ENCODE results near the gene KCNMB2.

The KCNMB2 gene

DNA sequence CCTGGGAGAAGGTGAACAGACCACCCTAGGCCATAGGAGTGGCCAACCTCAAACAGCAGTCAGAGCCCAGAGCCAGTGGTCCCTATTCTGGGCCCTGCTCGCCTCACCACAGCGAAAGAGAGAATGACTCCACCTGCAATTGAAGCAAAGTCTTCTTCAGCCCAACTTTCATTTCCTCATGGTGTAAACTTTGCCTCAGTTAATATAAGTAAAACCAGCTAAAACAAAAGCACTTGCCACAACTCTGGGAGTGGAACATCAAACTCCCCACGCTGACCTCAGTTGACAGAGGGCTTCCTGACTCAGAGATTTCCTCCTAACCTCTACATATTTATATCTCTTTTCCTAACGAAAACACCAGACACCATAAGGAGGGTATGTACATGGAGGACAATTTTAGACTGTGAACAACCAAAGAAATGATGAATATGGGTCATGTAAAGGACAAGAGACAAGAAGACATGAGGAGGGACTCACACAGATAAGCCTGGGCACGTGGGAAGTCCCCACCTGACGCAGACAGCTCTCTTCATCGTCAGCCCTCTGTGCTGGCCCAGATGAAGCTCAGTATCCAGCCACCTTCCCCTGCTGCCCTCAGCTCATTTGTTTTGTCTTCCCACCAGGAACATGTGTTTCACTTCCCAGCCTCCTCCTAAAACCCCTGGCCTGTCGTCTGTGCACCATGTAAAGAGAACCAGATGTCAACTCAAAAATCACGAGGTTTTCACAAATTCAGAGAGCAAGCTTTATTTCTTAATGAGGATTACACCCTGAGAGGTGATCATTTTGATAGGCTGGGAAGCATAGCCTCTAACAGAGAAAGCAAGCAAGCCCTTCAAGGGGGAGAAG is 140.9 kb downstream of the KCNMB2 start:
- H2AFZ ChIP-seq (ENCODE audit: low read depth, low read length): no peak overlapping the region
- no peaks in the 10 kb centered on the region for H3K4me1 ChIP-seq (ENCODE audit: insufficient read depth, low read length)
- H3K4me3 ChIP-seq (ENCODE audit: low read length): no peak overlapping the region
- H3K9me3 ChIP-seq (ENCODE audit: low read length): no peaks in the 10 kb centered on the region
- no peaks in the 10 kb centered on the region for H3K36me3 ChIP-seq (ENCODE audit: insufficient read depth, low read length)
- H3K27me3 ChIP-seq (ENCODE audit: insufficient read depth, low read length): no peaks in the 10 kb centered on the region

DNA sequence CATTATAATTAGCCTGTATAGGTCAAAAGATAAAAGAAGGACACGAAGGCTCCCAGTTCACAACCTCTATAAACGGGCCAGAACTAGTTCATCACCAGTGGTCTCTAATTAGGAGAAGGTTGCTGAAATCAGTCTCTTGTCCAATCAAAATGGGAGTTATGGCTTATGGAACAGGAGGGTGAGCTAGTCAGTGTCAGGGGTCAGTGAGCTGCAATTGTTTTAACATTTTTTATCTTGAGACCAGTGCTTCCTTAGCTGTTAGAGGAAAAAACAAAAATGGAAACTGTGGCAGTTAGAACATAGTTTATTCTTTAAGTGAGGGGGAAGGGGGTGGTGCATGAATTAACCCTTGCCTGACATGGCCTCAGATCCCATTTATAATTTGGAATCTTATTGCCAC is 141.7 kb downstream of the KCNMB2 start:
- H3K9me3 ChIP-seq (ENCODE audit: low read length): no peaks in the 10 kb centered on the region
- H3K36me3 ChIP-seq (ENCODE audit: insufficient read depth, low read length): no peaks in the 10 kb centered on the region
- H3K4me1 ChIP-seq (ENCODE audit: insufficient read depth, low read length): no peaks in the 10 kb centered on the region
- H3K4me3 ChIP-seq (ENCODE audit: low read length): no peak overlapping the region
- no peaks in the 10 kb centered on the region for H3K27me3 ChIP-seq (ENCODE audit: insufficient read depth, low read length)
- H2AFZ ChIP-seq (ENCODE audit: low read depth, low read length): no peak overlapping the region

DNA sequence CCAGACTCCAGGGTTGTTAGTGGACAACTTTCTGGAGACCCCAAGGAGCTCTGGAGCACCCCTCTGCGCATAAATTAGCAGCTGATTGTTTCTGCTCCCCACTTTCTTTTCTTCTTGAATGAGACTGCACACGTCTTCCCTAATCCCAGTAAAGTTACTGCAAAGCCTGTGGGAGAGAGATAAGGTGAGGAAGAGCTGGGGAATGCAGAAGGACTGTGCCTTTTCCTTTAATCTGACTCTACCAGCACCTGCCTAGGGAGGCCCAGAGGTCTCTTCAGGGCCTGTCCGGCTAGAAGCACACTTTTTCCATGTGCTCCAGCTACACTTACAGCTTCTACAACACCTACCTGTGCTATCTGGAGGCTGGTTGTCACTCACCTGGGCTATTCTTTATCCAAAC is 143.8 kb downstream of the KCNMB2 start:
- Histone ChIP-seq H3K9me3 (ENCODE audit: low read length) (no peaks in the 10 kb centered on the region), H3K4me3 (ENCODE audit: low read length) (no peak overlapping the region), H3K4me1 (ENCODE audit: insufficient read depth, low read length) (no peaks in the 10 kb centered on the region), H3K36me3 (ENCODE audit: insufficient read depth, low read length) (no peaks in the 10 kb centered on the region), H2AFZ (ENCODE audit: low read depth, low read length) (no peak overlapping the region), H3K27me3 (ENCODE audit: insufficient read depth, low read length) (no peaks in the 10 kb centered on the region)

DNA sequence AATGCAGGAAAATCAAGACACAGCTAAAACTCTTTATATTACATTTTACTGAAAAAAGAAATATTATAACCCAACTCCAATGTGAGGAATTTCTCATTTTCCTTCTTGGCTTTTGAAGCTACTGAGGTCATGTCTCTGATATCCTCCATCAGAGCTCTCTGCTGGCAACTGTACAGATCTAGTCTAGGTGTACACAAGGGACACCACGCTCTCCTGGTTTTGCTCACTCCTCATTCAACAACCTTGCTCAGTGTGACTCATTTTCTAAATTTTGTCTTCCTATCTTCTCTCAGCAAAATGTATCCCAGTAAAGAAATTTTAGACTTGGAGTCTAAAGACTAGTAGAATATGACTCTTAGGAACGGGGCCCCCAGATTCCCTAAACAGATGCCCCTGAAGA is 144.3 kb downstream of the KCNMB2 start:
- Histone ChIP-seq H3K27me3 (ENCODE audit: insufficient read depth, low read length) (no peaks in the 10 kb centered on the region), H3K4me1 (ENCODE audit: insufficient read depth, low read length) (no peaks in the 10 kb centered on the region), H2AFZ (ENCODE audit: low read depth, low read length) (no peak overlapping the region), H3K36me3 (ENCODE audit: insufficient read depth, low read length) (no peaks in the 10 kb centered on the region), H3K9me3 (ENCODE audit: low read length) (no peaks in the 10 kb centered on the region), H3K4me3 (ENCODE audit: low read length) (no peak overlapping the region)

DNA sequence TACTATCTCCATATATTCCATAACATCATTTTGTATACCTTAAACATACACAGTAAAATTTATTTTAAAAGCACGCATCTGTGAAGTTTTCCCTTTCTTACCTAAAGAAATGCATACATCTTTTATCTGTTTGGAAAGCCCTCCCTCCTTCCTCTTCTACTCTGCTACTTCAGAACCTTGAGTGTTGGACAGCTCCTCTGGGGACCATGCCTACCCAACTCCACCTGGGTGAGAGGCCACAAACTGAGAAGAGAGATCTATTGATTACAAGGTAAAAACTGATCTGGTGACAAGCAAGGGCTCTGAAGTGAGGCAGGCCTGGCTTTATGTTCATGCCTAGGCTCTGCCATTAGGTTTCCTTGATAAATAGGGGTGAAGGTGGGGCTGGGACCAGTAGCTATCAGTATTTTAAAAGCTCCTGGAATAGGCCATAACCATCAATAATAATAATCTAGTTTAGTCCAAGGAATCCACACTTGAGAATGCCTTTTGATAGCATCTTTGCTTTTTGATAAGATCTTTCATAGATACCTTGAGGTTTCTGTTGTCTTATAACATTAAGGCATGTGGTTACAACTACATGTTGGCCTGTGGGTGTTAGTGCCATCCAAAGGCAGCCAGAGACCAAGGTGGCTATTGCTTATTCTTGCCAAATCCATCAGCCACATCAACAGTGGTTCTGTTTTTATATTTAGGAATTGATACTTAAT is 148.8 kb downstream of the KCNMB2 start:
- Histone ChIP-seq H2AFZ (ENCODE audit: low read depth, low read length) (no peak overlapping the region), H3K9me3 (ENCODE audit: low read length) (no peaks in the 10 kb centered on the region), H3K4me3 (ENCODE audit: low read length) (no peak overlapping the region), H3K27me3 (ENCODE audit: insufficient read depth, low read length) (no peaks in the 10 kb centered on the region), H3K36me3 (ENCODE audit: insufficient read depth, low read length) (no peaks in the 10 kb centered on the region), H3K4me1 (ENCODE audit: insufficient read depth, low read length) (no peaks in the 10 kb centered on the region)

DNA sequence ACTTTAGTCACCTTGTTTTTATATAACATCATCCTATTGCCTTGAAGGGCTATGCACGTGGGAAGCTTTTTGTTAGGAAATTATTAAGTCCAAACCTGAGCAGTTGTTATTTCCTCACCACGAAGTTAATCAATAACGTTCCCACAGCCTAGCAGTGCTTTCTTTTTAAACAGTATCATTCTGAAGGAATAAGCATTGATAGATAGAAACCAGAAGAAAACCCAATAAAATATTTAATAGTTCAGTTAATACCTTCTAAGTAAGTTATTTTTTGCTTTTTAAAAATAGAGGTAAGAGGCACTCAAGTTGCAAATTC is 149.3 kb downstream of the KCNMB2 start:
- Histone ChIP-seq H2AFZ (ENCODE audit: low read depth, low read length) (no peak overlapping the region), H3K4me3 (ENCODE audit: low read length) (no peak overlapping the region), H3K9me3 (ENCODE audit: low read length) (no peaks in the 10 kb centered on the region), H3K4me1 (ENCODE audit: insufficient read depth, low read length) (no peaks in the 10 kb centered on the region), H3K27me3 (ENCODE audit: insufficient read depth, low read length) (no peaks in the 10 kb centered on the region), H3K36me3 (ENCODE audit: insufficient read depth, low read length) (no peaks in the 10 kb centered on the region)

DNA sequence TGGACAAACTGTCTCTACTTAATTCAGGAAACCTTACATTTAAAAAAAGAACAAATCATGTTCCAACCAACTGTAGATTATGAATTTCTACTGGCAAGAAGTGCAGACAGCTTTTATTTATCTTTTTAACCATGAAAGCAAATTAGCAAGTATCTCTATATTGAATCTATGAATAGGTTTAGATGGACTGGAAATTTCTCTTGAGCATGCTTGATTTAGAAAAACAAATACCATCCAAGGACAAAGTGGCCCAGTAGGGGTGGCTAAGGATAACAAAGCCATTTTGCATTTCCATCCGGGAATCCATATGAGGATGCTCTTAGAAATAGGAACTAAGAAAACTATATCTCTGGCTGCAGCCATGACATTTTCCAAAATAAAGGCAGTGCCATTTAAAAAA is 150.6 kb downstream of the KCNMB2 start:
- Histone ChIP-seq H3K4me1 (ENCODE audit: insufficient read depth, low read length) (no peaks in the 10 kb centered on the region), H3K4me3 (ENCODE audit: low read length) (no peak overlapping the region), H3K27me3 (ENCODE audit: insufficient read depth, low read length) (no peaks in the 10 kb centered on the region), H3K36me3 (ENCODE audit: insufficient read depth, low read length) (no peaks in the 10 kb centered on the region), H3K9me3 (ENCODE audit: low read length) (no peaks in the 10 kb centered on the region), H2AFZ (ENCODE audit: low read depth, low read length) (no peak overlapping the region)

DNA sequence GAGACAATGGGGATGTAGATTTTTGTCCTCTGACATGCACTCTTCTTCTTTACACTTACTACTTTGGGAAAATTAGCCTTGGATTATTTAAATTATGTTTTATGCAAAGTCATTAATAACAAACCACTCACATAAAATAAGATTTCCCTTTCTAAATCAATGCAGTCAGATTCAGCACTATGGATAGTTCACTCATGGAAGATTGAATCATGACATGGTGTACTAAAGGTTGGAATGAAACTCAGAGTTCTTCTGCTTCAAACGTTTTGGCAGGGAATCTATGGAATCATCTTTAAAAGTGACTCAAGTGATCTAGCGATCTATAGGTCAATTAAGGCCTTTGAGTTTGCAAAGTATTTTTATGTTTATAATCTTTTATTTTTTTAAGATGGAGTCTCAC is 154.3 kb downstream of the KCNMB2 start:
- H3K4me3 ChIP-seq (ENCODE audit: low read length): no peak overlapping the region
- no peaks in the 10 kb centered on the region for H3K4me1 ChIP-seq (ENCODE audit: insufficient read depth, low read length)
- no peaks in the 10 kb centered on the region for H3K36me3 ChIP-seq (ENCODE audit: insufficient read depth, low read length)
- no peak overlapping the region for H2AFZ ChIP-seq (ENCODE audit: low read depth, low read length)
- no peaks in the 10 kb centered on the region for H3K27me3 ChIP-seq (ENCODE audit: insufficient read depth, low read length)
- no peaks in the 10 kb centered on the region for H3K9me3 ChIP-seq (ENCODE audit: low read length)

DNA sequence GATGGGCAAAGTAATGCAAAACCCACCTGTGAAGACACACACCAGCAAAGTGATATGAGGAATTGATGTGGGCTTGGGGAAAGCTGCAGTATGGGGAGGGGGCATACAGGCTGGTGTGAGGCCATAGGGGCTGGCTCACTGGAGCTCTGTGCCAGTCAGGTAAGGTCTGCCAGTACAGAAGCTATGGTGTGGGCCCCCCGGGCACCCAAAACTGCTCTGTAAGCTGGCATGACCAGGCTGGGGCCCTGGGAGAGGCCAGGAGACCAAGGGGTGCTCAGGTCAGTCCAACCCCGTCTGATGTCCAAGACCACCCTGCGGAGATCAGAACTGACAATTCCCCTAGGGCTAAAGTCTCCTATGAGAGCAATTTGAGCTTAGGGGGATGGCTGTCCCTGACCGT is 163.1 kb downstream of the KCNMB2 start:
- no peak overlapping the region for H3K4me3 ChIP-seq (ENCODE audit: low read length)
- H3K36me3 ChIP-seq (ENCODE audit: insufficient read depth, low read length): no peaks in the 10 kb centered on the region
- no peak overlapping the region for H2AFZ ChIP-seq (ENCODE audit: low read depth, low read length)
- H3K27me3 ChIP-seq (ENCODE audit: insufficient read depth, low read length): no peaks in the 10 kb centered on the region
- no peaks in the 10 kb centered on the region for H3K4me1 ChIP-seq (ENCODE audit: insufficient read depth, low read length)
- H3K9me3 ChIP-seq (ENCODE audit: low read length): no peaks in the 10 kb centered on the region

DNA sequence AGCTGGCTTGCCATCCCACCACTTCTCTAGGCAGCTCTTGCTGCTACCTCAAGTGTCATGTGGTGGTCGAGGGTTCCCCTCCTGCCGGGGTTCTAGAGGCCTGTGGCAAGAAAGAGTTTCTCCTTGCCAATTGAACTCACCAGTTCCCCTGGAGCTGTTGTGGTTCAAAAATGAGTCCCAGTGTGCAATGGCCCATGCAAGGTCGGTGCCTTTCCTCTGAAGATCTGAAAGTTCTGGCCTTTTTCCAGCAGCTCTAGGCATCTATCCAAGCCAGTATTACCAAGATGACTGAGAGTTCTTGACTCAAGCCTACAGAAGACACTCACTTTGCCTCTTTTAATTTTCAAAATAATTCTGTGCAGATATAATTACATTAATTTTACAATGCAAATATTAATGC is 163.6 kb downstream of the KCNMB2 start:
- Histone ChIP-seq H3K9me3 (ENCODE audit: low read length) (no peaks in the 10 kb centered on the region), H3K4me1 (ENCODE audit: insufficient read depth, low read length) (no peaks in the 10 kb centered on the region), H2AFZ (ENCODE audit: low read depth, low read length) (no peak overlapping the region), H3K4me3 (ENCODE audit: low read length) (no peak overlapping the region), H3K36me3 (ENCODE audit: insufficient read depth, low read length) (no peaks in the 10 kb centered on the region), H3K27me3 (ENCODE audit: insufficient read depth, low read length) (no peaks in the 10 kb centered on the region)

DNA sequence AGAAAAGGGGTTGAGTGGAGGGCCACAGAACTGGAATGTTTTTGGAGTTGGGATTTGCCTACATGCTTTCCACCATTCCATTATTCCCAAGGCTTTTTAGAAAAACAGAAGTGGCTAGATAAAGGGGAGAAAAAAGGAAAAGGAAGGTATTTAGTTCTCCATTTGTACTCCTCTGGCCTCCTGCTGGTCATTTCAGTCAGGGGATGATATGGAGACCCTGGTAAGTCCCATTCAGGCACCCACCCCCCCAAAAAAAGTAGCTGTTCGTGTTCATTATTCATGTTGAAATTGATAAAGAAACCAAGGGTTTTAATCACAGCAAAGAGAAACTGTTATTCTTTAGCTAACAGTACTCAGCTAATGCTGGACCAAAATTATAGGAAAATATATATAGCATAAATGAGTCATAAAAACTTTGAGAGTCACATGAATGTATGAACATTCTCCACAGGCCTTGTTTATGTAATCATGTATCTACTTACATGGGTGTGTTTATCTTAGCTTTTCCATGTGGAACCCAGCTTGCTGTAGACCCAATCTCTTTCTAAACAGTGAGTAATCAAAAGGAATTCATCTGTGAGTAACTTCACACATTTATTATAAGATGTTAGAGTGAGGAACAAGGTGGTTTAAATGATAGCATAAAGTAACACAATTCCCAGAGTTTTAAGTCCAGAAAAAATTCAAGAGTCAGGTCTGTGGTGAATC is 167.2 kb downstream of the KCNMB2 start:
- Histone ChIP-seq H3K4me3 (ENCODE audit: low read length) (no peak overlapping the region), H3K27me3 (ENCODE audit: insufficient read depth, low read length) (no peaks in the 10 kb centered on the region), H3K36me3 (ENCODE audit: insufficient read depth, low read length) (no peaks in the 10 kb centered on the region), H2AFZ (ENCODE audit: low read depth, low read length) (no peak overlapping the region), H3K9me3 (ENCODE audit: low read length) (no peaks in the 10 kb centered on the region), H3K4me1 (ENCODE audit: insufficient read depth, low read length) (no peaks in the 10 kb centered on the region)

DNA sequence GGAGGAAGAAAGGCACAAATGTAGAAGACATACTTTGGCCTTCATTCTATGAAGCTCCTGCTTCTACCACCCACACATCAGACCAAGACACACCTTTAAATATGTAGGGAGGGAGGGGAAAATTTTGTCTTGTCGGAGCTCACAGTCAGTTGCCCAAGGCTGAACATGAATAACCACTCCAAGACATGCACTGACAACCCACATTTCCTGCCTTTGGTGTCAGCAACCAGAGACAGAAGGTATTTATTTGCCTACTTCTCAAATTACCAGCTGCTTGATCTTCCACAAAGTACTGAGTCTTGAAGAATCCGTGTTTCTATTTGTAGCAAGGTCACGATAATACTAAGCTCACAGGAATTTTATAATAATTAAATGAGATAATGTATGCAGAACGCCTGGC is 169.7 kb downstream of the KCNMB2 start:
- no peak overlapping the region for H2AFZ ChIP-seq (ENCODE audit: low read depth, low read length)
- H3K4me1 ChIP-seq (ENCODE audit: insufficient read depth, low read length): no peaks in the 10 kb centered on the region
- no peak overlapping the region for H3K4me3 ChIP-seq (ENCODE audit: low read length)
- no peaks in the 10 kb centered on the region for H3K9me3 ChIP-seq (ENCODE audit: low read length)
- no peaks in the 10 kb centered on the region for H3K27me3 ChIP-seq (ENCODE audit: insufficient read depth, low read length)
- no peaks in the 10 kb centered on the region for H3K36me3 ChIP-seq (ENCODE audit: insufficient read depth, low read length)

DNA sequence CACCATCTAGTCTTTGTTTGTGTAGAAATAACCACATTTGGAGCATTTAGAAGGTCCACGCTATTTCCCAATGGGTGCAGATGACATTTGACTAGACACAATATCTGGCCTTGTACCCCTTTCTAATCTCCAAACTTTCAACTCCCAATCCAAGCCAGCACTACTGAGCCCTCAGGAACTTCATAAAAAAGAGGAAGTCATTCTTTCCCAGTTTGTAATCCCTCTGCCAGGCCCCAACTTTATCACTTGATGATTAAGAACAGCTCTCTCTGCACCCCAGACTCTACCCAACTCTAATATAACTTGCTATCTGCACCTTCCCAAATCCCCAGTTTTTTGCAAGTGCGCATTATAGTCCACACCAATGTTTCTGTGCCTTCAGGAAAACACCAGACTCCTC is 170.2 kb downstream of the KCNMB2 start:
- Histone ChIP-seq H3K36me3 (ENCODE audit: insufficient read depth, low read length) (no peaks in the 10 kb centered on the region), H3K27me3 (ENCODE audit: insufficient read depth, low read length) (no peaks in the 10 kb centered on the region), H3K4me3 (ENCODE audit: low read length) (no peak overlapping the region), H2AFZ (ENCODE audit: low read depth, low read length) (no peak overlapping the region), H3K9me3 (ENCODE audit: low read length) (no peaks in the 10 kb centered on the region), H3K4me1 (ENCODE audit: insufficient read depth, low read length) (no peaks in the 10 kb centered on the region)
